Measurements from ENCODE around the gene ANKRD63.

ANKRD63 gene

GRCh38 chr15:40240619-40241221, 42.1 kb downstream of the ANKRD63 start:
- no peak for DNase-seq

- DNase-seq: no peak
Measured at GRCh38 chr15:40239693-40240618, 42.9 kb downstream of the ANKRD63 start.

- no peak for DNase-seq
Measured at GRCh38 chr15:40239404-40239692, 43.5 kb downstream of the ANKRD63 start.

- no peak for DNase-seq
Measured at GRCh38 chr15:40238532-40239403, 44.1 kb downstream of the ANKRD63 start, which contains the start of gene PAK6. Gene PAK6 (plus strand): TSS chr15:40239063. CDS start chr15:40264786, 25,723 bp downstream.

GRCh38 chr15:40235201-40235885, 47.5 kb downstream of the ANKRD63 start:
- DNase-seq: no peak

GRCh38 chr15:40234783-40235182, 48.1 kb downstream of the ANKRD63 start:
- no peak for DNase-seq

GRCh38 chr15:40233727-40234577, 48.9 kb downstream of the ANKRD63 start:
- no peak for DNase-seq

GRCh38 chr15:40232625-40233070, 50.2 kb downstream of the ANKRD63 start:
- no peak for DNase-seq

All from activated CD4-positive, alpha-beta T cell treated with anti-CD3 and anti-CD28 coated beads, Interleukin-2, amount 50 U/mL, for 16 hours (primary cell).